Caco-2 (cell line): ENCODE measurements around the gene KLHL29. TPM values are rescaled to one million over a fixed set of nuclear protein-coding genes. Genes with fewer than 3 reads are reported as not detected.

Experiments used
- BruUV-seq: library from RNA; stranded (reverse); fragments of 400-500 nt; replicated peaks from 2 replicates; lab custom pipeline; 2021; lab: Mats Ljungman, UMichigan
- CTCF ChIA-PET: fragments of 300-600 bp; sonication (Branson Sonifier 250); formaldehyde crosslinking; loops from one replicate; lab custom pipeline; 2022; ENCODE audit warnings: antibody characterized with exemption; lab: Charles Lee
- POLR2A ChIA-PET: fragments of 300-600 bp; sonication (Branson Sonifier 250); formaldehyde crosslinking; loops from one replicate; lab custom pipeline; 2022; ENCODE audit warnings: antibody characterized with exemption; lab: Charles Lee
- DNase-seq, 2 experiments: peaks; one replicate each; pipeline versions ENCODE4 v3.0.0 to v3.0.0-alpha.2; 2020 to 2022
- H3K27me3 ChIP-seq: replicated peaks from 2 replicates; pipeline ENCODE4 v1.6.0; 2011; ENCODE audit warnings: low read length; ENCODE audit not compliant: control insufficient read depth, insufficient read depth
- H3K36me3 ChIP-seq: 2 replicates; pipeline ENCODE4 v1.5.1; 2011; ENCODE audit warnings: low read length; ENCODE audit not compliant: control insufficient read depth, insufficient read depth
- H3K4me1 ChIP-seq: fragments of 250-450 bp; sonication (Bioruptor Pico); 2 replicates; pipeline ENCODE4 v1.5.1; 2020; ENCODE audit warnings: mild to moderate bottlenecking
- H3K4me3 ChIP-seq: 2 replicates; pipeline ENCODE4 v1.5.1; 2011; ENCODE audit warnings: low read depth, mild to moderate bottlenecking, control low read depth, low read length
- H3K9me3 ChIP-seq: fragments of 250-450 bp; sonication (Bioruptor Pico); 2 replicates; pipeline ENCODE4 v1.5.1; 2020; ENCODE audit warnings: mild to moderate bottlenecking, moderate library complexity
- H3K27ac Mint-ChIP-seq: one replicate; pipeline ENCODE4 v1.8.0; 2022; ENCODE audit warnings: mixed read lengths; ENCODE audit not compliant: unreplicated experiment
- H3K27me3 Mint-ChIP-seq: one replicate; pipeline ENCODE4 v1.8.0; 2022; ENCODE audit warnings: mixed read lengths; ENCODE audit not compliant: insufficient read depth, unreplicated experiment
- H3K36me3 Mint-ChIP-seq: one replicate; pipeline ENCODE4 v1.8.0; 2022; ENCODE audit warnings: mild to moderate bottlenecking, mixed read lengths; ENCODE audit not compliant: insufficient read depth, unreplicated experiment
- H3K4me1 Mint-ChIP-seq: one replicate; pipeline ENCODE4 v1.8.0; 2022; ENCODE audit warnings: low read depth, mixed read lengths; ENCODE audit not compliant: unreplicated experiment
- H3K4me3 Mint-ChIP-seq: one replicate; pipeline ENCODE4 v1.8.0; 2022; ENCODE audit warnings: mild to moderate bottlenecking, moderate library complexity, mixed read lengths; ENCODE audit not compliant: unreplicated experiment
- H3K9me3 Mint-ChIP-seq: one replicate; pipeline ENCODE4 v1.8.0; 2022; ENCODE audit warnings: mixed read lengths; ENCODE audit not compliant: unreplicated experiment
- CTCF ChIP-seq, 2 experiments: fragments of 200-600 bp in 1 of 2; IDR thresholded peaks; 1 replicate in 1 of 2; 2 replicates in 1 of 2; pipeline versions ENCODE4 v1.5.1 to v1.8.0; 2011 to 2022; ENCODE audit warnings: antibody characterized with exemption in 1 of 2, control low read depth in 1 of 2, inconsistent platforms in 1 of 2, low read depth in 1 of 2, low read length in 1 of 2, mild to moderate bottlenecking in 1 of 2, moderate library complexity in 1 of 2; ENCODE audit not compliant: insufficient read depth in 1 of 2, severe bottlenecking in 1 of 2, unreplicated experiment in 1 of 2
- intact Hi-C: fragments of 100-400 bp; cut with micrococcal nuclease; formaldehyde crosslinking; loops from one replicate; pipeline ENCODE4 v1.10.0; 2022; ENCODE audit not compliant: unreplicated experiment
- total RNA-seq: library from RNA; stranded (reverse); gene quantifications from 2 replicates; pipeline ENCODE4 v1.2.3, GENCODE V29; 2022

KLHL29 gene
- total RNA-seq, 1 experiment from 2014 or later, result 0.61 TPM

DNA sequence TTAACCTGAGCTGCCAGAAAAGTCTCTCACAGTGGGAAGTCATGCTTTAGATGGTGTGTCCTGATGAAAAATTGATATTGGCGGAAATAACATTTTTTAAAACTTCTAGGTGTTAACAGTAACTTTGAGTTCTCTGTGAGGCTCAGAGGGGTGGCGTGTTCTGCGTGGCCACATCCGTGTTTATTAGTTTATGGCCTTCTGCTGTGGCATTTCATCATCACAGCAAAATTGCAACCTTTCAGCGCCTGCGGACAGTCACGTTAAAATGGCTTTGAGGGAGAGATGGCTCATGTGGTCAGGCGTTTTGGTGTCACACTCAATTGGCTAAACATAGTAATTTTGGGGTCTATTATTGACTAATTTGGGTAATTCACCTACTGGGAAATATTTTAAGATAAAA is 42.4 kb downstream of the KLHL29 start:
- Histone ChIP-seq H3K9me3 (no peaks in the 10 kb centered on the region), H3K36me3 (no peaks in the 10 kb centered on the region), H3K27me3 (no peaks in the 10 kb centered on the region), H3K4me3 (no peak overlapping the region), H3K4me1 (no peaks in the 10 kb centered on the region)
- Mint-ChIP-seq H3K27me3 (peaks cover 14% of the 10 kb centered on the region), H3K27ac (no peak overlapping the region), H3K9me3 (no peaks in the 10 kb centered on the region), H3K4me1 (no peaks in the 10 kb centered on the region), H3K4me3 (no peak overlapping the region), H3K36me3 (no peaks in the 10 kb centered on the region)
- intact Hi-C loops, result no loop called here
- ChIA-PET POLR2A (no interaction called here), CTCF (no interaction called here)
- no peak for DNase-seq
- no TSS peak for BruUV-seq
- no peak for TF ChIP-seq CTCF (IDR thresholded peaks at IDR 0.05; ENCODE audit: insufficient read depth in 1 of 2, low read depth in 1 of 2, low read length in 1 of 2, severe bottlenecking in 1 of 2, unreplicated experiment in 1 of 2)

DNA sequence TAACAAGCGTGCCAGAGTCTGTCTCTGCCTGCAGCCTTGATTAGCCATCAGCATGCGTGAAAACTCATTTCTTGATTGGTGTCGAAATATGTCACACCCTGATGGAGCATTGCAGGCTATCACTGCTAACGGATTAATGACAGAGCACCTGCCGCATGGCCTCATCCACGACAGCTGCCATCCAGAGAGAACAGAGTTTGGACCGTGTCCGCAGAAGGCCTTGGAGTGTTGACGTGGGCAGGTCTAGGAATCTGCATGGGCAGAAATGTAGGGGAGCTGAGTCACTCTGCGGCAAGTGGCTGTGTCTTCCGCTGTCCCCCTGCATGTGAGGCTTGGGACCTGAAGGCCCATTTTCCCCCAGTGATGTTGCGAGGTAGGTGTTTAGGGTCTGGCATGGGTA is 43.0 kb downstream of the KLHL29 start:
- no peak overlapping the region for H3K4me3 Mint-ChIP-seq
- no peaks in the 10 kb centered on the region for H3K4me1 ChIP-seq
- no peak overlapping the region for H3K4me3 ChIP-seq
- no TSS peak for BruUV-seq
- ChIA-PET POLR2A (no interaction called here), CTCF (no interaction called here)
- no peaks in the 10 kb centered on the region for H3K36me3 Mint-ChIP-seq
- no peaks in the 10 kb centered on the region for H3K36me3 ChIP-seq
- H3K27me3 ChIP-seq, result no peaks in the 10 kb centered on the region
- no peaks in the 10 kb centered on the region for H3K9me3 ChIP-seq
- TF ChIP-seq CTCF (IDR thresholded peaks at IDR 0.05; ENCODE audit: insufficient read depth in 1 of 2, low read depth in 1 of 2, low read length in 1 of 2, severe bottlenecking in 1 of 2, unreplicated experiment in 1 of 2), result no peak
- H3K9me3 Mint-ChIP-seq, result no peaks in the 10 kb centered on the region
- H3K27me3 Mint-ChIP-seq, result peaks cover 14% of the 10 kb centered on the region
- H3K27ac Mint-ChIP-seq, result no peak overlapping the region
- intact Hi-C loops, result no loop called here
- H3K4me1 Mint-ChIP-seq, result no peaks in the 10 kb centered on the region
- no peak for DNase-seq

DNA sequence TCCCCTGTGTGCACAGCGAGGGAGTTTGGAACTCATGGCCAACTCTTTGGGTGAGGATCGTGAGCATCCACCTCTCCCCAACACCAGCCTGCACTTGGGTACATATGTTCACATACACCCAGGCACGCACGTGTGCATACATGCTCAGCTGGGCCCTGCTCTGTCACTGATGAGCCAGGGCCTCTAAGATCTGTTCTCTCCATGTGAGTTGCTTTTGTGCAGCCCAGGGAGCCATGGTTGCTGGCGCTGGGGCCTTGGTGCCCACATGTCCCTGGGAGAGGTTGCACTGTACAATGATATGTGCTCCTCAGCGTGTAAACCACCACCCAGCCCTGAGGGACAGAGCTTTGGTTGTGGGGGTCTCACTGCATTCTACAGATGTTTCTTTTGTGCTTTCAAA is 44.1 kb downstream of the KLHL29 start:
- H3K4me1 ChIP-seq, result no peaks in the 10 kb centered on the region
- Mint-ChIP-seq H3K27ac (no peak overlapping the region), H3K36me3 (no peaks in the 10 kb centered on the region), H3K4me3 (no peak overlapping the region), H3K9me3 (no peaks in the 10 kb centered on the region), H3K4me1 (no peaks in the 10 kb centered on the region), H3K27me3 (peaks cover 14% of the 10 kb centered on the region)
- ChIA-PET CTCF (no interaction called here), POLR2A (no interaction called here)
- no peaks in the 10 kb centered on the region for H3K9me3 ChIP-seq
- no peak for TF ChIP-seq CTCF (IDR thresholded peaks at IDR 0.05; ENCODE audit: insufficient read depth in 1 of 2, low read depth in 1 of 2, low read length in 1 of 2, severe bottlenecking in 1 of 2, unreplicated experiment in 1 of 2)
- peaks cover 1% of the 10 kb centered on the region; the same call in 1 of the 2 replicates for H3K27me3 ChIP-seq
- no TSS peak for BruUV-seq
- no peaks in the 10 kb centered on the region for H3K36me3 ChIP-seq
- intact Hi-C loops, result no loop called here
- DNase-seq, result no peak
- no peak overlapping the region for H3K4me3 ChIP-seq
